SK-N-MC (cell line): ENCODE data around the gene COL6A1.

Experiments used
- EZH2 ChIP-seq: fragments of 200-600 bp; sonication (generic); IDR thresholded peaks from one replicate; pipeline ENCODE4 v1.6.1; 2017; ENCODE audit warnings: antibody characterized with exemption
- FOXP2 ChIP-seq: optimal IDR thresholded peaks from 2 replicates; pipeline ENCODE3; 2011; ENCODE audit warnings: mild to moderate bottlenecking, moderate library complexity; ENCODE audit not compliant: insufficient read depth; ENCODE audit errors: extremely low read length, control extremely low read depth
- POLR2AphosphoS5 ChIP-seq: IDR thresholded peaks from 2 replicates; pipeline ENCODE4 v1.6.1; 2012; ENCODE audit warnings: mild to moderate bottlenecking, low read depth, low read length, borderline replicate concordance

DNA sequence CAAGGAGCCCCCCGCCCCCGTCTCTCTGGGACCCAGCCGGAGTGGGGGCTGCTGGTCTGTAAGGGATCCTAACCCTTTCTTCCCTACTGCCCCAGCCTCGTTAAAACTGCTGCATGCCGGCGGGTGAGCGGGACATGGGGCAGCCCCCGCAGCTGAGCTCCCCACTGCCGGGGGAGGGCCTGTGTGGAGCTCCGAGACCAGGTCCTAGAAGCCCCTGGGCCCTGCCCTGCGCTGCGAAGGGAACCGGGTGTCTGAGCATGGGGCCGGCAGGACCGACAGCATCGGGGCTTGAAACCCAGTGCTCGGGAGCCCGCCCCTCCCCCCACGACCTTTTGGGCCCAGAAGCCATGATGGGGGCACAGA lies 9.2 kb upstream of the COL6A1 start:
- TF ChIP-seq EZH2 (no peak), POLR2AphosphoS5 (no peak), FOXP2 (no peak)
